SK-N-SH treated with all-trans-retinoic acid at 6 μM for 48 hours (cell line): ENCODE results near the gene NEU4.

ENCODE experiments used
- ATAC-seq: fragments of 200-7000 bp; cut with Tn5 transposase; 3 replicates; pipeline ENCODE4 v1.9.1; 2020; ENCODE audit warnings: mild to moderate bottlenecking, moderate library complexity
- ARNTL ChIP-seq: fragments of 450-650 bp; formaldehyde crosslinking; IDR thresholded peaks from 2 replicates; pipeline ENCODE4 v1.5.0; 2020; ENCODE audit warnings: low read depth, mild to moderate bottlenecking, moderate library complexity, borderline replicate concordance
- ESRRG ChIP-seq: fragments of 250-450 bp; sonication (Bioruptor Pico); IDR thresholded peaks from 2 replicates; pipeline ENCODE4 v1.6.1; 2021; ENCODE audit warnings: mild to moderate bottlenecking
- GLIS3 ChIP-seq: fragments of 250-450 bp; sonication (Bioruptor Pico); IDR thresholded peaks from 2 replicates; pipeline ENCODE4 v1.5.0; 2020; ENCODE audit warnings: mild to moderate bottlenecking, moderate library complexity
- ISL1 ChIP-seq: fragments of 250-450 bp; sonication (Bioruptor Pico); IDR thresholded peaks from 2 replicates; pipeline ENCODE4 v2.1.2; 2022; ENCODE audit warnings: mild to moderate bottlenecking, moderate library complexity
- PATZ1 ChIP-seq: fragments of 250-450 bp; sonication (Bioruptor Pico); IDR thresholded peaks from 2 replicates; pipeline ENCODE4 v1.8.0; 2020; ENCODE audit warnings: mild to moderate bottlenecking, moderate library complexity, borderline replicate concordance
- POU6F1 ChIP-seq: fragments of 250-450 bp; sonication (Bioruptor Pico); IDR thresholded peaks from 2 replicates; pipeline ENCODE4 v1.8.0; 2021; ENCODE audit warnings: low read depth, mild to moderate bottlenecking, moderate library complexity, borderline replicate concordance
- PPARA ChIP-seq: fragments of 250-450 bp; sonication (Bioruptor Pico); IDR thresholded peaks from 2 replicates; pipeline ENCODE4 v1.5.0; 2020; ENCODE audit warnings: mild to moderate bottlenecking, borderline replicate concordance
- RARB ChIP-seq: fragments of 250-450 bp; sonication (Bioruptor Pico); IDR thresholded peaks from 2 replicates; pipeline ENCODE4 v1.8.0; 2021; ENCODE audit warnings: mild to moderate bottlenecking, moderate library complexity
- SNAI2 ChIP-seq: fragments of 250-450 bp; sonication (Bioruptor Pico); IDR thresholded peaks from 2 replicates; pipeline ENCODE4 v1.5.0; 2020; ENCODE audit warnings: mild to moderate bottlenecking, moderate library complexity
- TCF4 ChIP-seq: fragments of 250-450 bp; sonication (Bioruptor Pico); IDR thresholded peaks from 2 replicates; pipeline ENCODE4 v1.8.0; 2021; ENCODE audit warnings: mild to moderate bottlenecking, moderate library complexity, borderline replicate concordance
- TOX ChIP-seq: fragments of 250-450 bp; sonication (Bioruptor Pico); IDR thresholded peaks from 2 replicates; pipeline ENCODE4 v1.8.0; 2021; ENCODE audit warnings: mild to moderate bottlenecking, moderate library complexity, borderline replicate concordance
- TSHZ2 ChIP-seq: fragments of 250-450 bp; sonication (Bioruptor Pico); IDR thresholded peaks from 2 replicates; pipeline ENCODE4 v1.5.0; 2020; ENCODE audit warnings: mild to moderate bottlenecking, moderate library complexity
- ZC3H10 ChIP-seq: fragments of 250-450 bp; sonication (Bioruptor Pico); IDR thresholded peaks from 2 replicates; pipeline ENCODE4 v1.5.1; 2021; ENCODE audit warnings: mild to moderate bottlenecking, moderate library complexity
- ZFP3 ChIP-seq: fragments of 250-450 bp; sonication (Bioruptor Pico); IDR thresholded peaks from 2 replicates; pipeline ENCODE4 v1.5.0; 2020; ENCODE audit warnings: mild to moderate bottlenecking, moderate library complexity
- ZFP30 ChIP-seq: fragments of 450-650 bp; formaldehyde crosslinking; IDR thresholded peaks from 2 replicates; pipeline ENCODE4 v1.5.0; 2022; ENCODE audit warnings: mild to moderate bottlenecking, moderate library complexity
- ZNF565 ChIP-seq: fragments of 450-650 bp; formaldehyde crosslinking; conservative IDR thresholded peaks from 2 replicates; pipeline ENCODE4 v1.5.0; 2020; ENCODE audit warnings: low read depth, mild to moderate bottlenecking, moderate library complexity
- ZNF70 ChIP-seq: fragments of 450-650 bp; formaldehyde crosslinking; IDR thresholded peaks from 2 replicates; pipeline ENCODE4 v1.5.0; 2020; ENCODE audit warnings: mild to moderate bottlenecking, moderate library complexity
- ZNF8 ChIP-seq: fragments of 450-650 bp; formaldehyde crosslinking; IDR thresholded peaks from 2 replicates; pipeline ENCODE4 v1.5.0; 2020; ENCODE audit warnings: mild to moderate bottlenecking, moderate library complexity
- TF ChIP-seq, protein P1 (sequence below): fragments of 250-450 bp; sonication (Bioruptor Pico); IDR thresholded peaks from 2 replicates; pipeline ENCODE4 v1.5.1; 2020; ENCODE audit warnings: low read depth, mild to moderate bottlenecking, moderate library complexity
- TF ChIP-seq, protein P2 (sequence below): fragments of 250-450 bp; sonication (Bioruptor Pico); IDR thresholded peaks from 2 replicates; pipeline ENCODE4 v1.5.1; 2021; ENCODE audit warnings: mild to moderate bottlenecking, moderate library complexity

NEU4 gene

DNA sequence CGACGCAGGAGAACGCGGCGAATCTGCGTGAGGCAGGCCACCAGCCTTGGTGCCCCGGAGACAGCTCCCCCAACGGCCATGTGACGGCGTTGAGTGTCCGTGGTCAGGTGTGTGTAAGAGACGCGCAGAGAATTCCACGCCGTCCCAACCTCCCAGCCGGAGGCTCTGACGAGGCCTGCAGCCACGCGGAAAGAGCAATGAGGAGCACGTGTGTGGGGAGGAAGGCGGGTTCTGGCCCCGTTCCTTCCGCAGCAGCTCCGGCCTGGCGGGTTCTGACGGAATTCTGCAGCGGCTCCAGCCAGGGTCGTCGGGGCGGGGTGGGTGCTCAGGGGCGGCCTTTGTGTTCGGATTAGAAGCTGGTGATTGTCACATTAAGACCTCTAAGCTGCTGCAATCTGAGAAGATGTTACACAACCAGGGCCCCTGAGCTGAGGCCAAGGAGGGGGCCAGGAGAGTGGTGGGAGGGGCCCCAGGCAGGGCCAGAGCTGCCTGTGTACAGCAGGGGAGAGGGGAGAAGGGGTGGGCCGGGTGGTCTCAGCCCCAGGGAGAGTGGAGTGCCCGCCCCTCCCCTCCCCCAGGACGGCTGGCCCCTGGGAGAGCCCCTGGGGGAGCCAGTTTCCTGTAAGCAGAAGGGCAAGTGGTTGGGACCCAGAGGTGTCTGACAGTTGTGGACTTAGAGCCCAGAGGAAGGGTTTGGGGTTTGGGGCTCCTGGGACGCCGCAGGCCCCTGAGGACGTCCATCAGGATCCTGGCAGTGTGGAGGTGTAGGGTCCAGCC is 37.5 kb upstream of the NEU4 start (continued):
- TF ChIP-seq, protein P1, sequence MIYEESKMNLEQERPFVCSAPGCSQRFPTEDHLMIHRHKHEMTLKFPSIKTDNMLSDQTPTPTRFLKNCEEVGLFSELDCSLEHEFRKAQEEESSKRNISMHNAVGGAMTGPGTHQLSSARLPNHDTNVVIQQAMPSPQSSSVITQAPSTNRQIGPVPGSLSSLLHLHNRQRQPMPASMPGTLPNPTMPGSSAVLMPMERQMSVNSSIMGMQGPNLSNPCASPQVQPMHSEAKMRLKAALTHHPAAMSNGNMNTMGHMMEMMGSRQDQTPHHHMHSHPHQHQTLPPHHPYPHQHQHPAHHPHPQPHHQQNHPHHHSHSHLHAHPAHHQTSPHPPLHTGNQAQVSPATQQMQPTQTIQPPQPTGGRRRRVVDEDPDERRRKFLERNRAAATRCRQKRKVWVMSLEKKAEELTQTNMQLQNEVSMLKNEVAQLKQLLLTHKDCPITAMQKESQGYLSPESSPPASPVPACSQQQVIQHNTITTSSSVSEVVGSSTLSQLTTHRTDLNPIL (CRISPR knock-in tag): no peak
- TF ChIP-seq ZFP3 (CRISPR knock-in tag): no peak
- TF ChIP-seq, all 23 proteins: peak for 0

DNA sequence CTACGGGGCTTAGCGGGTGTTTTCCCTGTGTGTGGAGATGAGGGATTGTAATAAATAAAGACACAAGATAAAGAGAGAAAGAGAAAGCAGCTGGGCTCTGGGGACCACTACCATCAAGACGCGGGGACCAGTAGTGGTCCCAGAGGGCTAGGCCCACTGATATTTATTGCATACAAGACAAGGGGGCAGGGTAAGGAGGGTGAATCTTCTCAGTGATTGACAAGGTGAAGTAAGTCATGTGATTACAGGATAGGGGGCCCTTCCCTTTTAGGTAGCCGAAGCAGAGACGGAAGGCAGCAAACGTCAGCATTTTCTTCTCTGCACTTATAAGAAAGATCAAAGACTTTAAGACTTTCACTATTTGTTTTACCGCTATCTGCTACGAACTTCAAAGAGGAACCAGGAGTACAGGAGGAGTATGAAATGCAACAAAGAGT is 36.9 kb upstream of the NEU4 start:
- TF ChIP-seq TOX (CRISPR knock-in tag): no peak
- no peak for TF ChIP-seq ZFP3 (CRISPR knock-in tag)
- TF ChIP-seq PPARA: no peak
- no peak for TF ChIP-seq ZFP30 (CRISPR knock-in tag)
- no peak for TF ChIP-seq ZNF8 (CRISPR knock-in tag)
- no peak for TF ChIP-seq ZC3H10 (CRISPR knock-in tag)
- TF ChIP-seq SNAI2 (CRISPR knock-in tag): no peak
- TF ChIP-seq ZNF70 (CRISPR knock-in tag): no peak
- TF ChIP-seq ZNF565 (CRISPR knock-in tag): no peak
- TF ChIP-seq ARNTL (CRISPR knock-in tag): no peak
- TF ChIP-seq, protein P1 (CRISPR knock-in tag): no peak
- no peak for TF ChIP-seq ESRRG (CRISPR knock-in tag)
- TF ChIP-seq GLIS3 (CRISPR knock-in tag): no peak
- TF ChIP-seq POU6F1 (CRISPR knock-in tag): no peak
- no peak for TF ChIP-seq ISL1 (CRISPR knock-in tag)
- no peak for TF ChIP-seq PATZ1 (CRISPR knock-in tag)
- TF ChIP-seq RARB (CRISPR knock-in tag): no peak
- TF ChIP-seq, protein P2, sequence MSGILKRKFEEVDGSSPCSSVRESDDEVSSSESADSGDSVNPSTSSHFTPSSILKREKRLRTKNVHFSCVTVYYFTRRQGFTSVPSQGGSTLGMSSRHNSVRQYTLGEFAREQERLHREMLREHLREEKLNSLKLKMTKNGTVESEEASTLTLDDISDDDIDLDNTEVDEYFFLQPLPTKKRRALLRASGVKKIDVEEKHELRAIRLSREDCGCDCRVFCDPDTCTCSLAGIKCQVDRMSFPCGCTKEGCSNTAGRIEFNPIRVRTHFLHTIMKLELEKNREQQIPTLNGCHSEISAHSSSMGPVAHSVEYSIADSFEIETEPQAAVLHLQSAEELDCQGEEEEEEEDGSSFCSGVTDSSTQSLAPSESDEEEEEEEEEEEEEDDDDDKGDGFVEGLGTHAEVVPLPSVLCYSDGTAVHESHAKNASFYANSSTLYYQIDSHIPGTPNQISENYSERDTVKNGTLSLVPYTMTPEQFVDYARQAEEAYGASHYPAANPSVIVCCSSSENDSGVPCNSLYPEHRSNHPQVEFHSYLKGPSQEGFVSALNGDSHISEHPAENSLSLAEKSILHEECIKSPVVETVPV (CRISPR knock-in tag): no peak
- no peak for TF ChIP-seq TCF4
- TF ChIP-seq TSHZ2 (CRISPR knock-in tag): no peak
- ATAC-seq: no peak
